Measurements from ENCODE around the gene CAMKK2.

- TF ChIP-seq, protein P1, sequence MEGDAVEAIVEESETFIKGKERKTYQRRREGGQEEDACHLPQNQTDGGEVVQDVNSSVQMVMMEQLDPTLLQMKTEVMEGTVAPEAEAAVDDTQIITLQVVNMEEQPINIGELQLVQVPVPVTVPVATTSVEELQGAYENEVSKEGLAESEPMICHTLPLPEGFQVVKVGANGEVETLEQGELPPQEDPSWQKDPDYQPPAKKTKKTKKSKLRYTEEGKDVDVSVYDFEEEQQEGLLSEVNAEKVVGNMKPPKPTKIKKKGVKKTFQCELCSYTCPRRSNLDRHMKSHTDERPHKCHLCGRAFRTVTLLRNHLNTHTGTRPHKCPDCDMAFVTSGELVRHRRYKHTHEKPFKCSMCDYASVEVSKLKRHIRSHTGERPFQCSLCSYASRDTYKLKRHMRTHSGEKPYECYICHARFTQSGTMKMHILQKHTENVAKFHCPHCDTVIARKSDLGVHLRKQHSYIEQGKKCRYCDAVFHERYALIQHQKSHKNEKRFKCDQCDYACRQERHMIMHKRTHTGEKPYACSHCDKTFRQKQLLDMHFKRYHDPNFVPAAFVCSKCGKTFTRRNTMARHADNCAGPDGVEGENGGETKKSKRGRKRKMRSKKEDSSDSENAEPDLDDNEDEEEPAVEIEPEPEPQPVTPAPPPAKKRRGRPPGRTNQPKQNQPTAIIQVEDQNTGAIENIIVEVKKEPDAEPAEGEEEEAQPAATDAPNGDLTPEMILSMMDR (IDR thresholded peaks at IDR 0.05): no peak
- TF ChIP-seq EP300 (IDR thresholded peaks at IDR 0.05): no peak
Observed at GRCh38 chr12:121217761-121218160, 78.7 kb downstream of the CAMKK2 start.

Measured in suprapubic skin (tissue), 3 donors.